ENCODE measurements around the gene C12orf54. TPM values are rescaled to one million over a fixed set of nuclear protein-coding genes. Genes with fewer than 3 reads are reported as not detected.
"Not testable (repeated sequence)": the region's sequence is repeated elsewhere in the genome, so short reads cannot be mapped to it uniquely, and the experiment has no call there.

C12orf54 gene
- total and polyA plus RNA-seq, 5 donors, result not detected

DNA sequence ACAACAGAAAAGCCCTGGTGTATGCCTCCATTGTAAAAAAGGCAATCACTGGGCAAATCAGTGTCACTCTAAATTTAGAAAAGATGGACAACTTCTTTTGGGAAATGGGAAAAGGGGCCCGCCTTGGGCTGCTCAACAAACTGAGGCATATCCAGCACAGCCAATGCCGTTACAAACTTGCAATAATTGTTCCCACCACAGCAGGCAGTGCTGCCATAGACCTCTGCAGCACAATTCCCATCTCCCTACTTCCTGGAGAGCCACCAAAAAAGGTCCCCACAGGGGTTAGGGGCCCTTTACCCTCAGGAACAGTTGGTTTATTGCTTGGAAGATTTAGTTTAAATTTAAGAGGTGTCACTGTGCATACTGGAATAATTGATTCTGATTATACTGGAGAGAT is 26.7 kb downstream of the C12orf54 start:
- DNase-seq, result no peak
- WGBS, result 69% methylated on average over 2 of the region's 2 CpGs
- no peaks in the 10 kb centered on the region for H3K9me3 ChIP-seq (ENCODE audit: control insufficient read depth, low read length)
- no peak overlapping the region for H3K27ac ChIP-seq (ENCODE audit: low read length)
- no peak for ATAC-seq
- H3K4me3 ChIP-seq (ENCODE audit: low read length), result no peak overlapping the region
- intact Hi-C loops (cut with DNase I), result no loop called here
- H3K27me3 ChIP-seq (ENCODE audit: control insufficient read depth, insufficient read depth), result no peaks in the 10 kb centered on the region
- H3K4me1 ChIP-seq (ENCODE audit: control insufficient read depth, insufficient read depth, low read length), result no peaks in the 10 kb centered on the region

GRCh38 chr12:48510111-48510510 is 27.8 kb downstream of the C12orf54 start:
- H3K27me3 ChIP-seq (ENCODE audit: control insufficient read depth, insufficient read depth), result no peaks in the 10 kb centered on the region
- ATAC-seq (no peak), DNase-seq (no peak)
- H3K4me1 ChIP-seq (ENCODE audit: control insufficient read depth, insufficient read depth, low read length), result no peaks in the 10 kb centered on the region
- intact Hi-C loops (cut with DNase I), result no loop called here
- no peak overlapping the region for H3K4me3 ChIP-seq (ENCODE audit: low read length)
- H3K9me3 ChIP-seq (ENCODE audit: control insufficient read depth, low read length), result no peaks in the 10 kb centered on the region
- WGBS, result 44% methylated on average over 1 of the region's 1 CpG
- no peak overlapping the region for H3K27ac ChIP-seq (ENCODE audit: low read length)

DNA sequence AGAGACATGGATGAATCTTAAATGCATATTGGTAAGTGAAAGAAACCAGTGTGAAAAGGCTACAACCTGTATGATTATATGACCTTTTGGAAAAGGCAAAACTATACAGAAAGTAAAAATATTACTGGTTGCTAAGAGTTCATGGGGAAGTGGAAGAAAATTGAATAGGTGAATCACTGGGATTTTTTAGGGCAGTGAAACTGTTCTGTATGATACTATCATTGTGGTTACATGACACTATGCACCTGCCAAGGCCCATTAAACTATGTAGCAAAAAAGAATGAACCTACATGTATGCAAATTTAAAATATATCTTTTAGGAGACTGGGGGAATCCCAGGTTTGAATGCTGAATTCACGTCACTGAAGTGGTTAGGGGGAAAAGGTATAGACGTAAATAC is 30.6 kb downstream of the C12orf54 start:
- Histone ChIP-seq H3K9me3 (ENCODE audit: control insufficient read depth, low read length) (no peaks in the 10 kb centered on the region), H3K27me3 (ENCODE audit: control insufficient read depth, insufficient read depth) (no peaks in the 10 kb centered on the region), H3K27ac (ENCODE audit: low read length) (no peak overlapping the region), H3K4me1 (ENCODE audit: control insufficient read depth, insufficient read depth, low read length) (no peaks in the 10 kb centered on the region), H3K4me3 (ENCODE audit: low read length) (no peak overlapping the region)
- no peak for DNase-seq
- intact Hi-C loops (cut with DNase I), result no loop called here
- 67% methylated on average over 2 of the region's 2 CpGs for WGBS
- ATAC-seq, result no peak

DNA sequence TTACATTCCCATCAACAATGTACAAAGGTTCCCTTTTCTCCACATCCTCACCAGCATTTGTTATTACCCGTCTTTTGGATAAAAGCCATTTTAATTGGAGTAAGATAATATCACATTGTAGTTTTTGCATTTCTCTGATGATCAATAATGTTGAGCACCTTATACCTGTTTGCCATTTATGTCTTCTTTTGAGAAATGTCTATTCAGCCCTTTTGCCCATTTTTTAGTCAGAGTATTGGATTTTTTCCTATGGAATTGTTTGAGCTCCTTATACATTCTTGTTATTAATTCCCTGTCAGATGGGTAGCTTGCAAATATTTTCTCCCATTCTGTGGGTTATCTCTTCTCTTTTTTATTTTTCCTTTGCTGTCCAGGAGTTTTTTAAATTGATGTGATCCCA is 32.4 kb downstream of the C12orf54 start:
- H3K4me1 ChIP-seq (ENCODE audit: control insufficient read depth, insufficient read depth, low read length), result no peaks in the 10 kb centered on the region
- DNase-seq (no peak), ATAC-seq (no peak)
- 83% methylated on average over 1 of the region's 1 CpG for WGBS
- no peaks in the 10 kb centered on the region for H3K9me3 ChIP-seq (ENCODE audit: control insufficient read depth, low read length)
- no peak overlapping the region for H3K27ac ChIP-seq (ENCODE audit: low read length)
- intact Hi-C loops (cut with DNase I), result no loop called here
- H3K27me3 ChIP-seq (ENCODE audit: control insufficient read depth, insufficient read depth), result no peaks in the 10 kb centered on the region
- H3K4me3 ChIP-seq (ENCODE audit: low read length), result no peak overlapping the region

- WGBS, result 90% methylated on average over 24 of the region's 24 CpGs
- ATAC-seq; H3K27me3 ChIP-seq (ENCODE audit: control insufficient read depth, insufficient read depth); intact Hi-C loops (cut with DNase I); H3K4me1 ChIP-seq (ENCODE audit: control insufficient read depth, insufficient read depth, low read length); H3K27ac ChIP-seq (ENCODE audit: low read length); H3K4me3 ChIP-seq (ENCODE audit: low read length); H3K9me3 ChIP-seq (ENCODE audit: control insufficient read depth, low read length): not testable (repeated sequence)
- peak in 2 of 3 donors; percentile 26 to 56 for DNase-seq
These were observed 38.1 kb downstream of the C12orf54 start for GRCh38 chr12:48520381-48520780.

DNA sequence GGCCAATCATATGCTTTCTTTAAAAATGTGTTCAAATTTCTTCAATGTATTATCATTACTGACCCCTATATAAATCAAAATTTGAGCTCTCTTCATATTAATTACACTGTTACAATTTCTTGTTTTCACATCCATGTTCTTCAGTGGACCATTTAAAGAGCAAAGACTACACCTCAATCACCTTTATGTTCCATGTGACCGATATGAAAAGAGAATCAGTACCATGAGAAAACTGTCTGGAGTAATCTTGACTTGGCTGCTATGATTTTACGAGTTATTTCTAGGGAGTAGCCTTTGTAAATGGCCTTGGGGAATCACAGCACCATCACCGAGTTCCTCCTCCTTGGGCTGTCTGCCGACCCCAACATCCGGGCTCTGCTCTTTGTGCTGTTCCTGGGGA is 43.0 kb downstream of the C12orf54 start, which contains the start of gene OR8S1:
OR8S1 (plus strand) TSS at position 301 of the 400 bp plus-strand sequence; CDS start at position 301, 0 bp downstream.
- Histone ChIP-seq H3K27me3 (ENCODE audit: control insufficient read depth, insufficient read depth) (no peaks in the 10 kb centered on the region), H3K27ac (ENCODE audit: low read length) (no peak within 1 kb of the TSS), H3K9me3 (ENCODE audit: control insufficient read depth, low read length) (no peaks in the 10 kb centered on the region), H3K4me3 (ENCODE audit: low read length) (no peak within 1 kb of the TSS), H3K4me1 (ENCODE audit: control insufficient read depth, insufficient read depth, low read length) (no peaks in the 10 kb centered on the region)
- DNase-seq (no peak), ATAC-seq (no peak)
- 88% methylated on average over 5 of the region's 5 CpGs for WGBS
- intact Hi-C loops (cut with DNase I), result no loop called here

DNA sequence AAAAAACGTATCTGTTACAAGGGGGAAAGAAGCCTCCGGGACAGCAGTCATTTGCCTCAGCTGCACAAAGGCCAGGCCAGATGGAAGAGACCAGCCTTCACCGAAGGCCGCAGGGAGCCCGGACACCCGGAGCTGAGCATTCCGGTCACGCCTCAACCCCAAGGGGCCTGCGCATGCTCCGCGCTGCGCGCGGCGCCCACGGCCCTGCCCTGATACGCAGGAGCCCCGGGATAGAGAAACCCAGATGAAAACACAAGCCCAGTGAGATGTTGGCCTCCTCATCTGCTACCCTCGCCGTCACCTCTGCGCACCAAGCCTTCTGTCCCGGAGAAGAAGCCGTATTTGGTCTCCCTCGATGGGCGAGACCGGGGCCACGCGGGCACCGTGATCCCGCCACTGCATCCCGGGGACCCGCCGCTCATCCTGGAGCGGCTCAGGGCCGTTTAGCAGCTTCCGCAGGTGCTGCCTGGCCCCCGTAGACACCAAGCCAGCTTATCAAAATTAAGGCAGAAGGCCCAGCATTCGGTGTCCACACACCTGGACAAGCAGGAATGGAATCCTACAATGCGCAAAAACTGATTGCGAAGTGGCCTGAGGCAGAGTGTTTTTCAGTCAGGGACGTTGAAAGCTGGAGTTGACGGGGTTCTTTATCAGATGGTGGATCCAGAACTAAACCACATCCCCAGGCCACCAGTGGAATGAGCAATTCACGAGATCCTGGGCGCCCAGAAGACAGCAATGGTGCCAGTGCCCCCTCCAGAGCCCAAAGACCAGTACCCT is 45.8 kb downstream of the C12orf54 start:
- WGBS, result 92% methylated on average over 44 of the region's 44 CpGs
- no peaks in the 10 kb centered on the region for H3K4me1 ChIP-seq (ENCODE audit: control insufficient read depth, insufficient read depth, low read length)
- H3K9me3 ChIP-seq (ENCODE audit: control insufficient read depth, low read length), result no peaks in the 10 kb centered on the region
- no peak overlapping the region for H3K27ac ChIP-seq (ENCODE audit: low read length)
- DNase-seq, result peak in 1 of 3 donors; percentile 18
- ATAC-seq, result no peak
- no peaks in the 10 kb centered on the region for H3K27me3 ChIP-seq (ENCODE audit: control insufficient read depth, insufficient read depth)
- intact Hi-C loops (cut with DNase I), result no loop called here
- H3K4me3 ChIP-seq (ENCODE audit: low read length), result no peak overlapping the region

GRCh38 chr12:48532601-48533000 is 50.3 kb downstream of the C12orf54 start:
- no peak overlapping the region for H3K4me3 ChIP-seq (ENCODE audit: low read length)
- intact Hi-C loops (cut with DNase I), result no loop called here
- H3K27me3 ChIP-seq (ENCODE audit: control insufficient read depth, insufficient read depth), result no peaks in the 10 kb centered on the region
- H3K4me1 ChIP-seq (ENCODE audit: control insufficient read depth, insufficient read depth, low read length), result no peaks in the 10 kb centered on the region
- no peak for DNase-seq
- ATAC-seq, result no peak
- H3K27ac ChIP-seq (ENCODE audit: low read length), result no peak overlapping the region
- no peaks in the 10 kb centered on the region for H3K9me3 ChIP-seq (ENCODE audit: control insufficient read depth, low read length)

GRCh38 chr12:48536602-48537001 is 54.3 kb downstream of the C12orf54 start:
- ATAC-seq, result no peak
- 92% methylated on average over 1 of the region's 1 CpG for WGBS
- intact Hi-C loops (cut with DNase I), result no loop called here

DNA sequence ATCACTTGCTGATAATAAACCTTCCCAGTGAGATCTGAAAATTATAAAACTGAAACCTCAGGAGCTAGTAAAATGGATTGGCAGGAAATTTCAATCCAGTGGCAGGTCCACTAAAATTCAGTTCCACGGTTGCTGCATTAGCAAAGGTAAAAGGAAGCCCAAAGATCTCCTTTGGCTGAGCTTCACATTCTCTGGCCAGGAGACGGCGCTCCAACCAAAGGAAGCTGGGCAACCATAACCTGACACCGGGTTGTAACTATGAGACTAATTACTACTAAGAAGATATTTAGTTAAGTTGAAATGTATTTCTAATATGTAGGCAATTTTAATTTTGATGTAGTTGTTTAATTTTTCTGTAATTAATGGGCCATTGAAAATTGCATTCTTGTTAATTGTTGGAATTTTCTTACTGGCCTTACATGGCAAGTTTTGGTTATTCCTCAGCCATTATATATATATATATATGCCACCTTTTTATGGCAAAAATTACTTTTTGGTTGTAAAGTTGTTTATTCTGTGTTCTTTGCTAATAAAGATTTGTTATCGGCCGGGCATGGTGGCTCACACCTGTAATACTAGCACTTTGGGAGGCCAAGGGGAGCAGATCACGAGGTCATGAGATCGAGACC is 60.1 kb downstream of the C12orf54 start:
- H3K27me3 ChIP-seq (ENCODE audit: control insufficient read depth, insufficient read depth), result no peaks in the 10 kb centered on the region
- no peaks in the 10 kb centered on the region for H3K4me1 ChIP-seq (ENCODE audit: control insufficient read depth, insufficient read depth, low read length)
- intact Hi-C loops (cut with DNase I), result loop anchor here in 1 of 4 donors (10.0 kb wide), 1 partner anchor 62 kb away; no protein-coding TSS in a partner anchor
- H3K9me3 ChIP-seq (ENCODE audit: control insufficient read depth, low read length), result no peaks in the 10 kb centered on the region
- no peak overlapping the region for H3K4me3 ChIP-seq (ENCODE audit: low read length)
- H3K27ac ChIP-seq (ENCODE audit: low read length), result no peak overlapping the region
- no peak for ATAC-seq
- WGBS, result 50% methylated on average over 8 of the region's 8 CpGs
- peak in 1 of 3 donors; percentile 13 for DNase-seq

More at GRCh38 chr12:48536602-48537001, 54.3 kb downstream of the C12orf54 start:
- no peak overlapping the region for H3K27ac ChIP-seq (ENCODE audit: low read length)
- no peaks in the 10 kb centered on the region for H3K27me3 ChIP-seq (ENCODE audit: control insufficient read depth, insufficient read depth)
- H3K9me3 ChIP-seq (ENCODE audit: control insufficient read depth, low read length), result no peaks in the 10 kb centered on the region
- H3K4me3 ChIP-seq (ENCODE audit: low read length), result no peak overlapping the region
- no peaks in the 10 kb centered on the region for H3K4me1 ChIP-seq (ENCODE audit: control insufficient read depth, insufficient read depth, low read length)
- no peak for DNase-seq

GRCh38 chr12:48545833-48546469 is 63.7 kb downstream of the C12orf54 start:
- Histone ChIP-seq H3K4me3 (ENCODE audit: low read length) (no peak overlapping the region), H3K4me1 (ENCODE audit: control insufficient read depth, insufficient read depth, low read length) (no peaks in the 10 kb centered on the region), H3K27ac (ENCODE audit: low read length) (no peak overlapping the region), H3K27me3 (ENCODE audit: control insufficient read depth, insufficient read depth) (no peaks in the 10 kb centered on the region), H3K9me3 (ENCODE audit: control insufficient read depth, low read length) (no peaks in the 10 kb centered on the region)
- no peak for ATAC-seq
- intact Hi-C loops (cut with DNase I), result loop anchor here in 1 of 4 donors (10.0 kb wide), 1 partner anchor 59 kb away; no protein-coding TSS in a partner anchor
- no peak for DNase-seq
- WGBS, result 70% methylated on average over 4 of the region's 4 CpGs

Data from right cardiac atrium (tissue), 5 donors.